ENCODE data around the gene TSPEAR. TPM values are rescaled to one million over a fixed set of nuclear protein-coding genes. Genes with fewer than 3 reads are reported as not detected.

TSPEAR gene
- total and polyA plus RNA-seq, 2 of the 13 experiments (the other 11 are each of a cell fraction or from before 2014, with no cell fraction given) = 0.07 to 0.32 TPM

GRCh38 chr21:44482581-44483287 lies 228.6 kb downstream of the TSPEAR start (continued):
- TF ChIP-seq ZNF431 (CRISPR knock-in tag; IDR thresholded peaks at IDR 0.05; ENCODE audit: borderline replicate concordance, low read depth) (no peak; the same call in 1 of the 2 replicates), ZNF484 (CRISPR knock-in tag; IDR thresholded peaks at IDR 0.05; ENCODE audit: borderline replicate concordance, low read depth) (no peak), ZBTB43 (CRISPR knock-in tag; conservative IDR thresholded peaks at IDR 0.05) (peak; percentile 43; the same call in 1 of the 2 replicates), ELF4 (CRISPR knock-in tag; IDR thresholded peaks at IDR 0.05; ENCODE audit: borderline replicate concordance) (no peak), ZNF513 (CRISPR knock-in tag; conservative IDR thresholded peaks at IDR 0.05) (no peak), ARHGAP35 (CRISPR knock-in tag; IDR thresholded peaks at IDR 0.05; ENCODE audit: borderline replicate concordance) (no peak), ZNF280D (CRISPR knock-in tag; IDR thresholded peaks at IDR 0.05) (peak; percentile 81), ZNF354B (CRISPR knock-in tag; IDR thresholded peaks at IDR 0.05) (no peak), ZNF580 (CRISPR knock-in tag; IDR thresholded peaks at IDR 0.05; ENCODE audit: borderline replicate concordance, low read depth) (no peak), POGZ (CRISPR knock-in tag; IDR thresholded peaks at IDR 0.05) (peak; percentile 24; the same call in 1 of the 2 replicates), DBP (CRISPR knock-in tag; IDR thresholded peaks at IDR 0.05; ENCODE audit: not compliant biosample characterization) (no peak), ZFP82 (CRISPR knock-in tag; IDR thresholded peaks at IDR 0.05; ENCODE audit: borderline replicate concordance) (no peak), ZC3H13 (CRISPR knock-in tag; IDR thresholded peaks at IDR 0.05) (0 out of 2 replicates have a peak, but pooled peaks have one; percentile 22), ZNF501 (CRISPR knock-in tag; IDR thresholded peaks at IDR 0.05) (no peak), FOSL1 (CRISPR knock-in tag; IDR thresholded peaks at IDR 0.05; ENCODE audit: borderline replicate concordance) (no peak), ZNF841 (CRISPR knock-in tag; IDR thresholded peaks at IDR 0.05; ENCODE audit: borderline replicate concordance) (no peak), TCF12 (IDR thresholded peaks at IDR 0.05) (no peak), TCF12 (CRISPR knock-in tag; IDR thresholded peaks at IDR 0.05) (no peak), GLMP (CRISPR knock-in tag; IDR thresholded peaks at IDR 0.05; ENCODE audit: borderline replicate concordance) (no peak), ZNF24 (IDR thresholded peaks at IDR 0.05) (no peak), ZNF878 (CRISPR knock-in tag; IDR thresholded peaks at IDR 0.05) (no peak)
